Measurements from ENCODE around the gene CHRM1.

Gene CHRM1

DNA sequence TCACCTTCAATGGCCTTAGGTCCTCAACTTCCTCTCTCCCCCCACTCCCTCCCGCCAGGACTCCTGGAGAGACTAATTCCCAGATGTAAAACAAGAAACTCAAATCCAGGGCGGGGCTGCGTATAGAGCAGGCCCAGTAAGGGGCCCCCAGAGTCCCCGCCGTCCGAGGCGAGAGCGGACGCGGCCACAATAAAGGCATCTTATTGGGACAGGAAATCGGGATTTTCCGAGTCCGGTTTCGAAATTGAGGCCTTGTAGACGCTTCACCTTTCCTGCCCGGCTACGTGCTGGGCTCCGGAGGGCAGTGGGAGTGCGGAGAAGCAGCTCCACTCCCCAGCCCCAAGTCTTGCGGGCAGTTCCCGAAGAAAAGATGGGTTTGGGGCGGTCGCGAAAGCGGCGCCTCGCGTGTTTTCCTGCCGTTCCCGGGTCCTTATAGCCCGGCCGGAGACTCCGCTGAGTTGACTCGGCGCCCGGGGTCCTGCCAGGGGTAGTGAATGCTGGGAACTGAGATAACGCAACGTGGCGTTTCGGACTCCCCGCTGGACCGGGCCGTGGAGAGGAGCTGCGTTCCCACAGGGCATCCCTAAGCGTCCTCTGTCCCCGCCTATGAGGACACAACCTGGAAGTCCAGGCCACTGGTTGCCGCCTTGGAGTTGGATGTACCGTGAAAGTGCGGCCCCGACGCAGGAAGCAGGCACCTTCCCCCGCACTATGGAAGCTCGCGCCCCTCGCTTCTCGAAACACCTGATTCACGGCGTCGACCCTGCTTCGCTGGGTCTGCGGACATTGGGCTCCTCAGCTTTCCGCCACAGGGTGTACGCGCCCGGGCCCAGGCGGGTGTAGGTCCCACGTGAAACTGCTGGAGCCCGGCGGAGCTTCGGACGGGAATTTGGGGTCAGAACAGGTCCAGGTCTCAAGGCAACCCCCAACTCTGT, 4.8 kb upstream of the CHRM1 start:
- no peak for DNase-seq (ENCODE audit: low spot score)

DNA sequence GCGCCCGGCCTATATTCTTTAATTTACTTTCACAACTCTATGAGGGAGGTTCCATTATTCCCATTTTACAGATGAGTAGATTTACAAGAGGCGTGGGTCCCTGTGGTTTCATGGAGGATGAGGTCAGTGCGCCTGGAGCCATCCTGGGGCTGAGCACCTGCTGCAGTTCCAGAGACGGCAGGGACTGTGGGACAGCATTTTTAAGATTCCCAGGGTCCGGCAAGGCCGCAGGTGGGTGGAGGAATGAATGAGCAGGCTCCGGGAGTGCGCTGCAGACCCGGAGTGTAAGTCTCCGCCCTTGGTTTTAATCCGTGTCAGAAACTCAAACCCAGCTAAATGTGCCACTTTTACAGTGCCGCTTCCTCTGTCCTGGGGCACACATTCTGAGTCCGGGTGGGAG, 4.1 kb upstream of the CHRM1 start:
- DNase-seq (ENCODE audit: low spot score) = no peak

DNA sequence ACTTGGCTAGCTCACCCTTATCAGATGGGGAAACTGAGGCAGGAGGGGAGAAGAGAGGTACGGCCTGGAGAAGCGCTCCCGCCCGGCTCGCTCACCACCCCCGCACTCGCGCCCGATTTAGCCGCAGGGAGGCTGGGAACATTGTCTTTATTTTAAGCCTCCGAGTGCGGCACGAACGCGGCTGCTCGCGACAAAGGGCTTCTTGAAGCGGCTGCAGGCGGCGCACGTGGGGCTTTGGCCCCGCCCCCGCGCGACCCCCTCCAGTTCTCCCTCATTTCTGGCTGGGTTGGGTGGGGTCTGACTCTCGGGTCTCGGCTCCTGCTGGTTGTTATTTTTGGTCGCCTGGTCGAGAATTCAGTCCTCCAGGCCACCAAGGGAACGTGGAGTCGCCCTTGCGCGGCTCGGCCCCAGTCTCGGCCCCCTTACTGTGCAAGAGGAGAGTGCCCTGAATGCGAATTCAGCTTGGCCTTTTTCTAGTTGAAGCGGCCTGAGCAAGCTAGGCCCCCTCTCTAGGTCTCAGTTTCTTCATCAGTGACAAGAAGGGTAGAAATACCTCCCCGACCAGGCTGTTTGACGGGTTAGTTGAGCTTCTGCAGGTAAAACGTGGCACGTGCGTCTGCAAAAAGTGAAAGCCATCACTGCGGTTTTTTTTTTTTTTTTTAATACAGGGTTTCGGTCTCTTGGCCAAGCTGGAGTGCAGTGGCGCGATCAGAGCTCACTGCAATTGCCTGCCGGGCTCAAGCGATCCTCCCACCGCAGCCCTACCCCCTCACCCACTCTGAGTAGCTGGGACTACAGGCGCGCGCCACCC, 2.6 kb upstream of the CHRM1 start:
- DNase-seq (ENCODE audit: low spot score) = no peak

DNA sequence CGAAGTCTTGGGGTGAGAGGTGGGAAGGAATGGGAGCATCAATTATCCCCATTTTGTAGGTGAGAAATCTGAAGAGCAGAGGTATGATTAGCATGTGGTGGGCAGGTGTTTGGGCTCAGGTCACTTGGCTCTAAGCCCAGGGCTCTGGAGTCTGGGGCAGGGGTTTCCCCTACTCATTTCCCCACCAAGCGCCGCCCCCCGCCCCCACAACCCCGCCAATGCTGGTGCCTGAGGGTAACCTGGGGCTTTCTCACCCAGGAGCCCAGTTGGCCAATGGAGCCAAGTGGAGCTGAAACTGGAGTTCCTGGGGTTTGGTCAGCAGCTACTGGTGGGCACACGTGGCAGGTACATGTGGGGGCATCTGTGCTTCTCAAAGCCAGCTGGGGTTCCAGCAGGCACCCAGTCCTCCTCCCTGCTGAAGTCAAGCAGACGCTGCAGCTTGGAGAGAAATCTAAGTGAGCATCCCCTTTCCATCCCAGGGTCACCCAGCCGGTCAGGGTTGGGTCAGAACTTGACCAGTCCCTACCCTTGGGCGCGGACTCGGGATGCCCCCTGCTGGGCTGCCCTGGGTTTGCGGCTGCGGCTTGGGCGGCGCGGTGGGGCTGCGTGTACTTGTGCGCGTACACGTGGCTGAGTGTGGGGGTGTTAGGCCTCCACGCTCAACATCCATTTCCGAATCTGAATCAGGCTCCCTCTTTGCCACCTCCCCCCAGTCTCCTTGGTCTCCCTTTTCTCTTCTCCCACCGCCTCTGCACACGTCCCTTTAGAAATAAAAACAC, 1.7 kb upstream of the CHRM1 start:
- no peak for DNase-seq (ENCODE audit: low spot score)

DNA sequence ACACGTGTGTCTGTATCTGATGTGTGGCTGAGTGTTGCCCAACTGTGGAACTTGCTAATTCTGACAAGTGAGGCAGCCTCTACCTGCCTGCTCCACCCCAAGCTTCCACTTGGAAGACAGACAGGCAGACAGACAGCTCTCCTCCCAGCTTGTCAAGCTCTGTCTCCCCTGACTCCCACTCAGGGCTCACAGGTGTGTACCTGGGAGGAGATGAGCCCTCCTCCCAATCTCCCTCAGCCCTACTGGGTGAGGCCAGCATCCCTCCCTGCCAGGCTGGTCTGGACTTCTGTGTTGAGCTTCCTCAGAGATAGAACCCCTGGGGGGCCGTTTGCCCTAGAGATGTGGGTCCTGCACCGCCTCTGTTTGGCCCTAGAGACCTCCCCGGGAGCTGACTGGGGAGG, 1.0 kb upstream of the CHRM1 start:
- DNase-seq (ENCODE audit: low spot score) = no peak

DNA sequence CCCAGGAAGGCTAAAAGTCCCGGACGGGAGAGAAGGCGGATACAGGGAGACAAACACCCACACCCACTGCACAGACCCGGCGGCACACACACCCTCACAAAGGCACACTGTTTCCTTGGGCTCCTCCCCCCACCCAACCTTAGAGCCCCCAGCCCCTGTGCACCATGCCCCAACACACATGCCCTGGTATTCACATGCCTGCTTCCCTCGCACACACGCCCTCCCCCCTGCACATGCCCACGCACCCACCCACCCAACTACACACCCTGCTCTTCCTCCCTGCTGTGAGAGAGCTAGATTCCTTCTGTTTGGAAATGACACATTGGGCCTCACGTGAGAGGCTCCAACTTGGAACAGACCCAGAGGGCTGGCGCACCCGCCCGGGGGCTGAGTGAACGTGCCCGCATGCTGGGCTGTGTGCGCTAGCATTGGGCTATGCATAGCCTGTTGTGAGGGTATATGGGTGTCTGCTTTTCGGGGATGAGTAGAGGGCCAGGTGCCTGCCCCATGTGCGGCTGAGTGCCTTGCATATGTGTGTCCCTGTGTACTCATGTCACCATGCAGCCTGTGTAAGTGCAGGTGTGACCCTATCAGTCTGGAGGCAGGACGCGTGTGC, 518 bp upstream of the CHRM1 start:
- DNase-seq (ENCODE audit: low spot score) = peak; percentile 71

DNA sequence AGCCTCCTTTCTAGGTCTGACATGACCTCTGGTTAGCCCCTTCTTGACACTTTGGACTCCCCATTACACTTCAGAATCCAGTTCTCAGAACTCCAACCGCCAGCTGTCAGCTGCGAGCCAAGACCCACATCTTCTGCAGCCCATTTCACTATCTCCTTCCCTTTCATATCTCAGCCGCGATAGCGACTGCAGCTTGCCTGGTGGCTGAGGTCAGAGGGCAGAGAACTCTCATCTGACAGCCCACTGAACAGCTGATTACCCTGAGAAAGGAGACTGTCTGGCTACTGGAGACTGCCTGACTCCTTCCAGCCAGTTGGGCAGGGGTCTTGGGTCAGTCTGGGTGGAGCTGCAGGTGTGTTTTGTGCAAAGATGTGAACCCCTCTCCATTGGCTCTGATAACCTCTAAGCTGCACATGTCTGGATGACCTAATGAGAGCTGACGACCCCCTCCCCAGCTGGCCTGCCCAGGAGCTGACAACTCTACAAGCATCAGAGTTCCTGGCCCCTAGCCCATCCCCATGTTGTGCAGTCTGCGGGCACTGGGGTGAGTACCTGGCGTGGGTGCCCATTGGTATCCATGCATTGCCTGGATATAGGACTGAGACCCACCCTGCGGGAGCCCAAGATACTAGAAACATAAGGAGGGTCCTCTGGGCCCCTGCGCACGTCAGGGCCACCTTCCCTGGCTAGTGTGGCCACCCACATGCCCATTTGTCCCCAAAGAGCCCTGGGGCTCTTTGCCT, 1.1 kb downstream of the CHRM1 start:
- no peak for DNase-seq (ENCODE audit: low spot score)

DNA sequence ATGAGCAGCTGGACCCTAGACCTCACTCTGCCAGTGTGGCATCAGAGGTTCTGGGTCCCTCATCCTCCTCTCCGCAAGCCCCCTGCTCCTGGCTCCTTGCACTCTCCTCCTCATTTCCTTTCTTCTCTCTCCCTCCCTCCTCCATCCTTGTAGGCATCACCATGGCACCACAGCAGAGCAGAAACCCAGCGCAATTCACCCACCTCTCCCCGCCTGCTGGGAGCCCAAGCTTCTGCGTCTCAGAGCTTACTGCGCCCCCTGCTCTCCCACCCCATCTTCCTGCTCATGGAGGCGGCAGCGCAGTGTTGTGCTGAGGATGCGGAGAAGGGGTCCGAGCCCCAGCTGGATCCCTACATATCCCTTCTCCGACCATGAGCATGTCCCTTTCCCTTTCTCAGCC, 1.7 kb downstream of the CHRM1 start:
- DNase-seq (ENCODE audit: low spot score) = no peak

DNA sequence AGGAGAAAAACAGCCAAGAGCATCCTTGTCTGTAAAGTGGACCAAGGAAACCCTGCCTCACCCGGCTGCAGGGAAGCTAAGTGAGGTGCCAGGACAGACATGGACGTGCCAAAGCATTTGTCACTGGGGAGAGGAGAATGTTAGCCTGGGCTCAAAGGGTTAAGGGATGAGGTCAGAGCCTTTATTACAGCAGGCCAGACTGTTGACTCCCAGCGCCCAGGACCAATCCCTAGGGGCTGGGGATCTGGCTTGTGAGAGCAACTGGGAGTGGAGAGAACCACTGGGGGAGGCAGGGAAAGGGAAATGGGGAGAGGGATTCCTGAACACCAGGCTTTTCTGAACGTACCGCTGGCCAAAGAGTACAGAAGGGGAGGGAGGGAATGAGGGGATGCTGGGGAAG, 2.6 kb downstream of the CHRM1 start:
- DNase-seq (ENCODE audit: low spot score) = no peak

DNA sequence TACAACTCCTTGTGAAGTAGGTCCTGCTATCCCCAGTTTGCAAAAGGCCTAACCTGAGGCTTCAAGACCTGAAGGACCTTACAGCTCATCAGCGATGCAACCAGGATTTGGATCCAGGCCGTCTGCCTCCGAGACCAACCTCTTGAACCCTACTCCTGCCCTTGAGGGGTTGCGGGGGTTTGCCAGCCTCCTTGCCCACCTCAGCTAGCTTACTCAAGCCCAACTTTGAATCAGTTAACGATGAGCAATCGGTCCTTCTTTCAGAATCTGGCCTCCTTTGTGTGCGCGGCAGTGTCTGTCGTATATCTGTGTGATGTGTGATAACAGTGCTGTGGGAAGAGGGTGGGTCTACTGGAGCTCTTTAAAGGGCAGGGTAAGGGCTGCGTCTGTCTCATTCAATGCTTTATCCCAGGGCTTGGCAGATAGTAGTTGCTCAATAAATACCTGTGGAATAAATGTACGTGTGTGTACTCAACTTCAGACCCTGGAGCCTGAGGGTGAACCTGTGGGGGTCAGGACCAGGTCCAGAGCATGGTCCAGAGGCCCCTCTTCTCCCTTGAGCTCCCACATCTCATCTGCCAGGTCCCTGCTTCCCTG, 3.2 kb downstream of the CHRM1 start:
- no peak for DNase-seq (ENCODE audit: low spot score)

DNA sequence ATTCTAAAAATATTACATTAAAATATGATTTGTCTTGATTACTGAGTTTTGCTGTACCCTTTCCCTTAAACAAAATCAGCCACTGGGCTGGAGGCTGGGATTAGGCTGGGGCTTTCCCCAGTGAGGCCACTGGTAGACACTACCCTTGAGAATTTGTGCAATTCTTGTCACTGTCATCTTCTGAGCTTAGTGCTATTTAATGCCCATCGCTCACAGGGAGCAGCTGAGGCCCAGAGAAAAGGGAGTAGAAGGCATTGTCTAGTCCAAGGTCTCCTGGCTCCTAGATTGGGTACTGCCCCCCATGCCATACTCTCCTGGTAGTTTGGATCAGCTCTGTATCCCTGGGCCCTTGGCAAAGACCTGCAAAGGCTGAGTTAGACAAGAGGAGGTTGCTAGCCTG, 6.7 kb downstream of the CHRM1 start:
- DNase-seq (ENCODE audit: low spot score) = no peak

DNA sequence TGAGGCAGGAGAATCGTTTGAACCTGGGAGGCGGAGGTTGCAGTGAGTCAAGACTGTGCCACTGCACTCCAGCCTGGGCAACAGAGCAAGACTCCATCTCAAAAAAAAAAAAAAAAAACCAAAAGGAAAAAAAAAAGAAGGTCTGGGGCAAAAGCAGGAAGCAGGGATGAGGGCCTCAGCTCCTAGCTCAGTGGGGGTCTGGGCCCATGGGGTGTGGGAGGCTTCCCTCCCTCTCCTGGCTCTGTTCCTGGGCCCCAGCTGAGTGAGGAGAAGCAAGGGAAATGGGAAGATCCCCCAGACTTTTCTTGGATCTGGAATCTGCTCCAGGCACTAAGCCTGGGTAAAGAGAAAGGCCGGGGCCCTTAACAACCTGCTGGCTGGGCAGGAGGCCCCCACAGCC, 8.9 kb downstream of the CHRM1 start:
- no peak for DNase-seq (ENCODE audit: low spot score)

DNA sequence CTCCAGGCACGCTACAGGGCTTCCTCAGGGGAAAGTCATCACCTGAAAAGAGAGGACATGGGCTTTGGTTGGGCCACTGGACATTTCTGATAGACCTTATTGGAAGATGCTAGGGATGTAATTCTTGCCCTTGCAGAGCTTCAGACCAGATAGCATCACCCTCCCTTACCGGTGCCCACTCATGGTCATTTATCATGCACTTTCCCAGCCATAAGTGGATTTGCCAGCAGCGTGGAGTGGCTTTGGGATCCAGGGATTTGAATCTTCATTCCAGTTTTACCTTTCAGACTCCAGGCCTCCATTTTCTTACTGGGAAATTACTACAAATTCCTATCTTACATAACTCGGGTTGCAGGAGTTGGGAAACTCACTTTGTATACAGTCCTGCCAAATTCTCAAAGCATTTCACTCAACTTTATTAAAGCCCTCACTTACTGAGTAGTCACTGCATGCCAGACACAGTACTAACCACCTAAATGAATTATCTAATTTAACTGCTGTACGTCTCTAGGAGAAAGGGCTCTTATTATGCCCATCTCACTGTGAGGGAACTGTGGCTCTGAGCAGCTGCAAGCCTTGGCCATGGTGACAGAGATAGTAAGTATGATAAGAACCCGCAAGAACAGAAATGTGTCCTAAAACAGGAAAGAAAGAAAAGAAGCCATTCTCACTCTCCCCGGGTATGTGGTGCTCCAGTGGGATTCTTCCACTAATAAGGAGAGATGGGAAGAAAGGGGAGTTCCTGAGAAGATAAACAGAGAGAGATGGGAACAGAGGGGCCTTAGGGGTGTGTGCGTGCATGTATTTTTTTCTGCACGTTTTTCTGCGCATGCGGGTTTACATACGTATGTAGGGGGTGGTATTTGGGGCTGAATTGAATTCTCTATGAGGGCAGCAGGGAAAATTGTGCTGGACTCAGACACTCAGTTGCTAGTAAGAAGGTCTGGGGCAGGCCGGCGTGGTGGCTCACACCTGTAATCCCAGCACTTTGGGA, 9.7 kb downstream of the CHRM1 start:
- DNase-seq (ENCODE audit: low spot score) = no peak

DNA sequence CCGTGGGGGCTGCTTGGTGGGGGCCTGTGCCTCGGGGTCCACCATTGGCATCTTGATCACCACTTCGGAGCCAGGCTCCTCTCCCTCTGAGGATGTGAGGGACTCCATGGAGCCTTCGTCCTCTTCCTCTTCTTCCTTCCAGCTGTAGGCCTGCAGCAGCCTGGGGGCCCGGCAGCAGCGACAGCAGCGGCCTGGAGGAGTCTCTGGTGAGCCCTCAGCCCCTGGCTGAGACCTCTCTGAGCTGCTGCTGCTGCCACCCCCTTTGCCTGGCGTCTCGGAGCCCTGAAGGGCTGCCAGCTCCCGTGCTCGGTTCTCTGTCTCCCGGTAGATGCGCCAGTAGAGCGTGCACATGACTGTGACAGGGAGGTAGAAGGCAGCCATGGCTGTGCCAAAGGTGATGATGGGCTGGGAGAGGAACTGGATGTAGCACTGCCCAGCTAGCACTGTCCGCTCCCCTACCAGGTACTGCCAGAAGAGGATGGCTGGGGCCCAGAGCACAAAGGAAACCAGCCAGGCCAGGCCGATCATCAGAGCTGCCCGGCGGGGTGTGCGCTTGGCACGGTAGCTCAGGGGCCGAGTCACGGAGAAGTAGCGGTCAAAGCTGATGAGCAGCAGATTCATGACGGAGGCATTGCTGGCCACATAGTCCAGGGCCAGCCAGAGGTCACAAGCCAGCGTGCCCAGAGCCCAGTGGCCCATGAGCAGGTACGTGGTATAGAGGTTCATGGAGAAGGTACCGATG, 10.9 kb downstream of the CHRM1 start:
- no peak for DNase-seq (ENCODE audit: low spot score)

DNA sequence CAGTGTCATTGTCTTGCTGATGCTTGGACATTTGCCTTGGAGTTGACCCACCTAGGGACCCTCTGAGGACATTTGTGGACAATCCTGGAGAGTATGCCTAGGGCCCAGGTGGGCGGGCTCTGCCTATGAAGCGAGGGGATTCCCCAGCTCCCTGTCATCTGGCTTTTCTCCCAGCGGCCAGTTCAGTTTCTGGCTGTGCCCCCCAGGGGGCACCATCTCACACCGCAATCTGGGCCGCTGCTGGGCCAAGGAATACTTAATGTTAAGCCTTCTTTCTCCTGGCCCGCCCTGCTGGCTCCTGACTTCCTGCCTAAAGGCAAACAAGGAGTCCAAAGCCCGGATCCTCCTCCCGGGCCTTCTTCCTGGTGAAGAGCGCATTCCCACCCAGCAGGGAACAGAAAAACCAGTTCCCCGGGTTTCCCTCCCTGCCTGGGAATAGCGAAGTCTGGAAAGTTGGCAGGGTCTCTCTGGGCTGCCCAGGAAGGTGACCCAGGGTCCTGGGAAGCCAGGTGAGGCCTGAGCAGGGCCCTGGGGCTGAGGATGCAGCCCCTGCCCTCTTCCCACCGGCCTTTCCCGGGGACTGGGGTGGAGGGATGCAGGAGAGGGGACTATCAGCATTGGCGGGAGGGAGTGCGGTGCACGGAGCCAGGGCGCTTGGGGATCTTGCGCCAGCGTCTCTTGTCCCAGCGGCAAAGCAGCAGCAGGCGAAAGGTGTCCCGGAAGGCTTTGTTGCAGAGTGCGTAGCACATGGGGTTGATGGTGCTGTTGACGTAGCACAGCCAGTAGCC, 11.9 kb downstream of the CHRM1 start:
- peak; percentile 67 for DNase-seq (ENCODE audit: low spot score)

DNA sequence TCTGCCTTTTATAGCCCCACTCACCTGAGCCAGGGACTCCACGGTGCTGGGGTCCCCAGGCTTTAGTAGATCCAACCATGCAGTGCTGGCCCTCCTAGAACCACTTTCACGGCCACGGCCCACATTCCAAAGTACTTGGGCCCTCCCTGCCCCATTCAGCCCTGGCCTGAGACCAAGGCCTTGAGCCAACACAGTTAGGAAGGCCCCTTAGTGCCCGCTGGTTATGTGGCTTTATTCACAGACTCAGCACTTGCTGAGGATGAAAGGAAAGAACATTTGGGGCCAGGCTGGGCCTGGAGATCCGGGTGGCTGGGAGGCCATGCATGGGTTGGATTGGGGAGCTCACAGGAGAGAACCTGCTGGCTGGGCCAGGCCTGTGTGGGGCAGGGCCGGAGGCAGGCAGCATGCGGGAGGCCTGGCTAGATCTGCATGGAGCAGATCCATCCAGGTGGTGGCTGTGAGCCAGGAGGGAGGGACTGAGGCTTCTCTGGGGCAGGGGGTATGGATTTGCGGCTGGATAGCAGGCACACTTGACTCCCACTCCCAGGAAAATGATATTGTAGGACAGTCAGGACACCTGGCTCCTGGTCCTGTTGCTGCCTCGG, 12.6 kb downstream of the CHRM1 start:
- DNase-seq (ENCODE audit: low spot score) = no peak

DNA sequence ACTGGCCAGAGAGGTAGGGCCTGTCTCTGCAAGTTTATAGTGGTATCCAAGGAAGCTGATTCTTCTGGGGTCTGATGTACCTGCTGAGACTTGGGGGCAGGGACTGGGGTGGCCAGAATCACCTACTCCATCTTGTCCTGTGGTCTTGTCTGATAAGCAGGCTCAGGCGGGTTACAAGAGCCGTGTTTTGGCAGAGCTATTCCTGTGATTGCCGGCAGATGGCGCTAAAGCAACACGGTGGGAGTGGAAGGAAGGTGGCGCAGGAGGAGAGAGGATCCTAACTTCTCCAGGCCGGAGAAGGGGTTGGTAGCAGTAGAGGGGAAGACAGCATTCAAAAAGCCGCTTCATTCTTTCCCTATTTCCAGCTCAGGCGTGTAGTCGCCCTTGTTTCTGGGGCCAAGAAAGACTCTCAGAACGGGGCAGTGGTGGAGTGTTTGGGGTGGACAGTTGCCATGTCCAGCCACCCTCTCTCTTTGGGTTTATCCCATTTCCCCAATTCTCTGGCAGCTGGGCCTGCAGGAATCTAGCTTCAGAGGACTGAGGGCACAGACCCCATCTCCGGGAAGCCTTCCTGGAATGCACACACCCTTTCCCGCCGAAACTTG, 15.1 kb downstream of the CHRM1 start:
- peak; percentile 87 for DNase-seq (ENCODE audit: low spot score)
